ENCODE results near the gene FAM3B.

FAM3B gene

GRCh38 chr21:41318218-41318617 lies 1.6 kb downstream of the FAM3B start:
- no peak for DNase-seq (ENCODE audit: low read depth)
- TF ChIP-seq CTCF (conservative IDR thresholded peaks at IDR 0.05; ENCODE audit: low read depth, low read length), result no peak
- H3K4me3 ChIP-seq (ENCODE audit: low read length), result no peak overlapping the region

GRCh38 chr21:41319273-41319672 lies 2.7 kb downstream of the FAM3B start:
- no peak overlapping the region for H3K4me3 ChIP-seq (ENCODE audit: low read length)
- no peak for DNase-seq (ENCODE audit: low read depth)
- no peak for TF ChIP-seq CTCF (conservative IDR thresholded peaks at IDR 0.05; ENCODE audit: low read depth, low read length)

- no peak overlapping the region for H3K4me3 ChIP-seq (ENCODE audit: low read length)
- no peak for DNase-seq (ENCODE audit: low read depth)
- no peak for TF ChIP-seq CTCF (conservative IDR thresholded peaks at IDR 0.05; ENCODE audit: low read depth, low read length)
Measured at GRCh38 chr21:41321211-41321907, 4.8 kb downstream of the FAM3B start.

GRCh38 chr21:41321908-41322495 lies 5.4 kb downstream of the FAM3B start:
- no peak overlapping the region for H3K4me3 ChIP-seq (ENCODE audit: low read length)
- TF ChIP-seq CTCF (conservative IDR thresholded peaks at IDR 0.05; ENCODE audit: low read depth, low read length), result no peak
- no peak for DNase-seq (ENCODE audit: low read depth)

GRCh38 chr21:41322496-41323382 lies 6.1 kb downstream of the FAM3B start:
- DNase-seq (ENCODE audit: low read depth), result no peak
- H3K4me3 ChIP-seq (ENCODE audit: low read length), result no peak overlapping the region
- TF ChIP-seq CTCF (conservative IDR thresholded peaks at IDR 0.05; ENCODE audit: low read depth, low read length), result no peak

- no peak overlapping the region for H3K4me3 ChIP-seq (ENCODE audit: low read length)
- DNase-seq (ENCODE audit: low read depth), result no peak
- no peak for TF ChIP-seq CTCF (conservative IDR thresholded peaks at IDR 0.05; ENCODE audit: low read depth, low read length)
Measured at GRCh38 chr21:41325138-41325912, 8.7 kb downstream of the FAM3B start.

Data from retinal pigment epithelial cell (primary cell).